SU-DHL-6 (cell line): ENCODE data around the gene SPDYE4.

Source experiments
- H2AFZ ChIP-seq: fragments of 200-600 bp; sonication (generic); 2 replicates; pipeline ENCODE4 v1.6.1; 2014; ENCODE audit warnings: low read depth, mild to moderate bottlenecking, moderate library complexity, mixed read lengths, antibody characterized with exemption, low read length; ENCODE audit not compliant: severe bottlenecking
- H3F3A ChIP-seq: fragments of 200-600 bp; shearing (Covaris generic); 2 replicates; pipeline ENCODE4 v1.6.0; 2016; ENCODE audit warnings: antibody characterized with exemption, mild to moderate bottlenecking; ENCODE audit not compliant: insufficient read depth
- H3K27ac ChIP-seq: fragments of 200-600 bp; sonication (generic); 2 replicates; pipeline ENCODE4 v1.5.1; 2016; ENCODE audit warnings: low read depth, mild to moderate bottlenecking, low read length, moderate library complexity, mixed read lengths
- H3K27me3 ChIP-seq: fragments of 200-600 bp; sonication (generic), shearing (Covaris generic); 2 replicates; pipeline ENCODE4 v1.6.0; 2014; ENCODE audit warnings: mild to moderate bottlenecking, low read length
- H3K36me3 ChIP-seq: fragments of 200-600 bp; sonication (generic); 2 replicates; pipeline ENCODE4 v1.6.1; 2014; ENCODE audit warnings: mild to moderate bottlenecking, low read length, mixed read lengths
- H3K4me2 ChIP-seq: fragments of 300-600, 200-600 bp; shearing (Covaris generic), sonication (generic); 2 replicates; pipeline ENCODE4 v1.6.0; 2014; ENCODE audit warnings: low read length, low read depth, mild to moderate bottlenecking; ENCODE audit not compliant: poor library complexity, severe bottlenecking
- H3K4me3 ChIP-seq: fragments of 200-600 bp; sonication (generic); 2 replicates; pipeline ENCODE4 v1.5.1; 2014; ENCODE audit warnings: antibody characterized with exemption, low read length, mild to moderate bottlenecking, mixed read lengths; ENCODE audit not compliant: insufficient read depth, poor library complexity, severe bottlenecking
- H3K79me2 ChIP-seq: fragments of 200-600 bp; sonication (generic); 2 replicates; pipeline ENCODE4 v1.6.1; 2014; ENCODE audit warnings: mild to moderate bottlenecking, low read length, moderate library complexity; ENCODE audit not compliant: insufficient read depth
- H3K9ac ChIP-seq: fragments of 200-600 bp; sonication (generic); 2 replicates; pipeline ENCODE4 v1.7.0; 2014; ENCODE audit warnings: mild to moderate bottlenecking, low read length
- H3K9me2 ChIP-seq: fragments of 200-600 bp; sonication (generic); replicated peaks from 2 replicates; pipeline ENCODE4 v1.6.1; 2014; ENCODE audit warnings: low read length; ENCODE audit not compliant: insufficient read depth
- H3K9me3 ChIP-seq: fragments of 200-600 bp; sonication (generic); 2 replicates; pipeline ENCODE4 v1.6.1; 2014; ENCODE audit warnings: low read length, mixed read lengths; ENCODE audit not compliant: insufficient read depth
- H4K20me1 ChIP-seq: fragments of 200-600 bp; sonication (generic); 2 replicates; pipeline ENCODE4 v1.6.1; 2014; ENCODE audit warnings: low read depth, mild to moderate bottlenecking, antibody characterized with exemption, low read length, moderate library complexity, mixed read lengths
- CTCF ChIP-seq: fragments of 200-600 bp; sonication (generic); IDR thresholded peaks from one replicate; pipeline ENCODE4 v1.5.1; 2017; ENCODE audit warnings: antibody characterized with exemption, mild to moderate bottlenecking, low read length, moderate library complexity; ENCODE audit not compliant: insufficient read depth, poor library complexity, severe bottlenecking
- EZH2phosphoT487 ChIP-seq: fragments of 200-600 bp; sonication (generic), shearing (Covaris generic); conservative IDR thresholded peaks from 2 replicates; pipeline ENCODE4 v1.6.1; 2018; ENCODE audit warnings: mild to moderate bottlenecking, antibody characterized with exemption, low read length, moderate library complexity, mixed read lengths

Gene SPDYE4

DNA sequence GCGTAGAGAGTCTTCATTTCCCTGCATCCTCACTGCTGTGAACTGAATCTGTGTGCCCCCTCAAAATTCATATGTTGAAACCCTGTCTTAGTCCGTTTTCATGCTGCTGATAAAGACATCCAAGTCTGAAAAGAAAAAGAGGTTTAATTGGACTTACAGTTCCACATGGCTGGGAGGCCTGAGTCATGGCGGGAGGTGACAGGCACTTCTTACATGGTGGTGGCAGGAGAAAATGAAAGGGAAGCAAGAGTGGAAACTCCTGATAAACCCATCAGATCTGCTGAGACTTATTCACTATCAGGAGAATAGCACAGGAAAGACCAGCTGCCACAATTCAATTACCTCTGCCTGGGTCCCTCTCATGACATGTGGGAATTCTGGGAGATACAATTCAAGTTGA is 10.6 kb downstream of the SPDYE4 start:
- H2AFZ ChIP-seq: no peak overlapping the region
- H4K20me1 ChIP-seq: no peaks in the 10 kb centered on the region
- H3K27me3 ChIP-seq: no peaks in the 10 kb centered on the region
- no peak overlapping the region for H3K9ac ChIP-seq
- TF ChIP-seq CTCF: no peak
- no peak for TF ChIP-seq EZH2phosphoT487
- no peak overlapping the region for H3K4me2 ChIP-seq
- H3K9me2 ChIP-seq: no peaks in the 10 kb centered on the region
- no peak overlapping the region for H3K27ac ChIP-seq
- H3K4me3 ChIP-seq: no peak overlapping the region
- no peaks in the 10 kb centered on the region for H3K9me3 ChIP-seq
- H3F3A ChIP-seq: no peaks in the 10 kb centered on the region
- H3K36me3 ChIP-seq: no peaks in the 10 kb centered on the region
- H3K79me2 ChIP-seq: no peaks in the 10 kb centered on the region

- H3F3A ChIP-seq: no peaks in the 10 kb centered on the region
- H3K9me3 ChIP-seq: no peaks in the 10 kb centered on the region
- H4K20me1 ChIP-seq: no peaks in the 10 kb centered on the region
- H3K9ac ChIP-seq: peak overlapping the region; percentile 40; the same call in 1 of the 2 replicates
- H2AFZ ChIP-seq: peak overlapping the region; percentile 73
- H3K27me3 ChIP-seq: no peaks in the 10 kb centered on the region
- peak overlapping the region; percentile 51 for H3K4me2 ChIP-seq
- no peak overlapping the region for H3K4me3 ChIP-seq
- TF ChIP-seq CTCF: no peak
- TF ChIP-seq EZH2phosphoT487: no peak
- no peaks in the 10 kb centered on the region for H3K9me2 ChIP-seq
- no peak overlapping the region for H3K27ac ChIP-seq
- no peaks in the 10 kb centered on the region for H3K79me2 ChIP-seq
- no peaks in the 10 kb centered on the region for H3K36me3 ChIP-seq
Measured at GRCh38 chr17:8746501-8747236, 11.7 kb downstream of the SPDYE4 start.

DNA sequence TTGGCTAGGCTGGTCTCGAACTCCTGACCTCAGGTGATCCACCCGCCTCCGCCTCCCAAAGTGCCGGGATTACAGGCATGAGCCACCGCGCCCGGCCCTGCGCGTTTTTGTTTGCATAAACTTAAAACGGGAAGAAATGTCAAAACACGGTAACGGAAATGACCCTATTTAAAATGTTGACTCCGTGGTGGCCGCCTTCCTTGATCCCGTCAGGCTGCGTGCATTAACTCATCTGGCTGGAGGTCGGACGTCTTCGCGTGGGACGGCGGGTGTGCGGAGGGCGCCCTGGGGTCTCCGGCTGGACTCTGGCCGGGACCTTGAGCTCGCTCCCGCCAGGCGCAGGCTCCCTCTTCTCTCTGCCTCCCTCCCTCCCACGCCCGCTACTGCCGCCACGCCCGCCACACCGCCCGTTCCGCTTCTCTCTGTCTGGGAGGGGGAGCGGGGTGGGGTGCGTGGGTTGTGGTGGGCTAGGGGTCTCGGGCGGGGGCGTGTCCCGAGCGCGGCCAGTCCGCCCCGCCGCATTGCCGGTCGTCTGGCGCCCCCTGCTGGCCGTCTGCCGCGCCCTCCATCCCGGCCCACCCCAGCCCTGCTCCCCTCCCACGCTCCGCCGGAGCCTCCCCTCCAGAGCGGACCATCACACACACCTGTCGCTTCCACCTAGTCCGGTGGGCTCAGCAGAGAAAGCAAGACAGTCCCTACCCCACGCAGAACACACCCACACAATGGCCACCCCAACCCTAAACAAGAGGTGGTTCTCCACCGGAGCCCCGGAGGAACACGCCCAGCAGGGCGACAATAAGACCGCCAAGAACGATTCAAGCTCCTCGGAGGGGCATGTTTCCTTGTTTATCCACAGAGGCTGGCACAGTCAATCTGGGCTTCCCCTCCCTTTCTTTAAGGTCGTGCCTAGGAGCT is 12.5 kb downstream of the SPDYE4 start:
- Histone ChIP-seq H3K27me3 (no peaks in the 10 kb centered on the region), H2AFZ (peak overlapping the region; percentile 83), H3F3A (no peaks in the 10 kb centered on the region), H3K79me2 (no peaks in the 10 kb centered on the region), H3K4me2 (peak overlapping the region; percentile 51), H3K9me2 (no peaks in the 10 kb centered on the region), H3K9ac (peak overlapping the region; percentile 40; the same call in 1 of the 2 replicates), H3K36me3 (no peaks in the 10 kb centered on the region), H3K9me3 (no peaks in the 10 kb centered on the region), H3K4me3 (peak overlapping the region; percentile 50), H4K20me1 (no peaks in the 10 kb centered on the region), H3K27ac (no peak overlapping the region)
- TF ChIP-seq CTCF (peak; percentile 90), EZH2phosphoT487 (no peak)
